ENCODE data around the gene NTRK1. TPM values are rescaled to one million over a fixed set of nuclear protein-coding genes. Genes with fewer than 3 reads are reported as not detected.

NTRK1 gene
- total RNA-seq, 4 donors from 2014 or later, result 0.20 to 2.6 (median 0.64) TPM; not detected in 1

DNA sequence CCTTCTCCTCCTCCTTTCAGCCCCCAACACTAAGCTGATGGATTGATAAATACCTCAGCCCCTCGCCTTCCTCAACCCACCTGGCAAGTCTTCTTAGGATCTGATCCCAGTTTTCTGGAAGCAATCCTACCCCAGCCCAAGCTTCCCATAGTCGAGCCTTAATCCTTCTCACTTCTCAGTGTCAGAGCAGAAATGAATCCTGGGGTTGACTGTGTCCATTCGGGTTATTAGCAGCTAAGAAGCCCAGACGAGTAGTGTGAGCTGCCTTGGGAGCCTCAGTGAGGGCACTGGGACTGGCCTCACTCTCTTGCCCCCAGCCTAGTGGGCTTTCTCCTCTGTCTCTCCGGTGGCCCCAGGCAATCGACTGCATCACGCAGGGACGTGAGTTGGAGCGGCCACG lies 20.4 kb downstream of the NTRK1 start:
- in situ Hi-C loops (cut with MboI; ENCODE audit: low pct_ligation_motif_present in 1 of 4, low pct_unique_long_range_greater_than_20kb in 1 of 4, low sequenced_read_pairs in 3 of 4) (no loop called here), intact Hi-C loops (cut with DNase I; ENCODE audit: low total_unique reads) (no loop called here)
- Histone ChIP-seq H3K27ac (no peak overlapping the region), H3K9me3 (no peaks in the 10 kb centered on the region), H3K27me3 (peaks cover 48% of the 10 kb centered on the region), H3K4me3 (no peak overlapping the region), H3K36me3 (no peaks in the 10 kb centered on the region), H3K4me1 (no peaks in the 10 kb centered on the region)
- 67% methylated on average over 10 of the region's 10 CpGs; no CpG with 5 or more reads in 1 of the 2 donors for WGBS, 2 donors (ENCODE audit: low coverage in 1 of 2)
- no peak for DNase-seq
- TF ChIP-seq POLR2AphosphoS5 (IDR thresholded peaks at IDR 0.05) (no peak), EP300 (IDR thresholded peaks at IDR 0.05; ENCODE audit: low read depth) (no peak), POLR2A (IDR thresholded peaks at IDR 0.05) (no peak)
- TF ChIP-seq, protein P1, sequence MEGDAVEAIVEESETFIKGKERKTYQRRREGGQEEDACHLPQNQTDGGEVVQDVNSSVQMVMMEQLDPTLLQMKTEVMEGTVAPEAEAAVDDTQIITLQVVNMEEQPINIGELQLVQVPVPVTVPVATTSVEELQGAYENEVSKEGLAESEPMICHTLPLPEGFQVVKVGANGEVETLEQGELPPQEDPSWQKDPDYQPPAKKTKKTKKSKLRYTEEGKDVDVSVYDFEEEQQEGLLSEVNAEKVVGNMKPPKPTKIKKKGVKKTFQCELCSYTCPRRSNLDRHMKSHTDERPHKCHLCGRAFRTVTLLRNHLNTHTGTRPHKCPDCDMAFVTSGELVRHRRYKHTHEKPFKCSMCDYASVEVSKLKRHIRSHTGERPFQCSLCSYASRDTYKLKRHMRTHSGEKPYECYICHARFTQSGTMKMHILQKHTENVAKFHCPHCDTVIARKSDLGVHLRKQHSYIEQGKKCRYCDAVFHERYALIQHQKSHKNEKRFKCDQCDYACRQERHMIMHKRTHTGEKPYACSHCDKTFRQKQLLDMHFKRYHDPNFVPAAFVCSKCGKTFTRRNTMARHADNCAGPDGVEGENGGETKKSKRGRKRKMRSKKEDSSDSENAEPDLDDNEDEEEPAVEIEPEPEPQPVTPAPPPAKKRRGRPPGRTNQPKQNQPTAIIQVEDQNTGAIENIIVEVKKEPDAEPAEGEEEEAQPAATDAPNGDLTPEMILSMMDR (IDR thresholded peaks at IDR 0.05), result no peak

DNA sequence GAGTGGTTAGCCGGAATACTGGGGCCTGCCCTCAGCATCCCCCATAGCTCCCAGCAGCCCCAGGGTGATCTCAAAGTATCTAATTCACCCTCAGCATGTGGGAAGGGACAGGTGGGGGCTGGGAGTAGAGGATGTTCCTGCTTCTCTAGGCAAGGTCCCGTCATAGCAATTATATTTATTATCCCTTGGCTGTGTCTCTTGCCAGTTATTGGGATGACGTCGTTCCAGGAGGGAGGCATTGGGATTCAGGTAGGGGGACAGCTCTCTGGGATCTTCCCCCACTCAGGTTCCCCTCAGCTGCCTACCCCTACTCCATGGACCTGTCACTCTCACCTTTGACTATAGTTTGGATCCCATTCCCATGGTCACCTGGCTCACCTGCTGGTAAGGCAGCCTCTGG lies 21.0 kb downstream of the NTRK1 start:
- in situ Hi-C loops (cut with MboI; ENCODE audit: low pct_ligation_motif_present in 1 of 4, low pct_unique_long_range_greater_than_20kb in 1 of 4, low sequenced_read_pairs in 3 of 4) (no loop called here), intact Hi-C loops (cut with DNase I; ENCODE audit: low total_unique reads) (no loop called here)
- Histone ChIP-seq H3K4me1 (no peaks in the 10 kb centered on the region), H3K36me3 (no peaks in the 10 kb centered on the region), H3K9me3 (no peaks in the 10 kb centered on the region), H3K27ac (no peak overlapping the region), H3K27me3 (peaks cover 48% of the 10 kb centered on the region), H3K4me3 (no peak overlapping the region)
- 49% methylated on average over 4 of the region's 4 CpGs; no CpG with 5 or more reads in 1 of the 2 donors for WGBS, 2 donors (ENCODE audit: low coverage in 1 of 2)
- TF ChIP-seq POLR2A (IDR thresholded peaks at IDR 0.05) (no peak), POLR2AphosphoS5 (IDR thresholded peaks at IDR 0.05) (no peak), EP300 (IDR thresholded peaks at IDR 0.05; ENCODE audit: low read depth) (no peak)
- TF ChIP-seq, protein P1 (IDR thresholded peaks at IDR 0.05), result no peak
- no peak for DNase-seq

DNA sequence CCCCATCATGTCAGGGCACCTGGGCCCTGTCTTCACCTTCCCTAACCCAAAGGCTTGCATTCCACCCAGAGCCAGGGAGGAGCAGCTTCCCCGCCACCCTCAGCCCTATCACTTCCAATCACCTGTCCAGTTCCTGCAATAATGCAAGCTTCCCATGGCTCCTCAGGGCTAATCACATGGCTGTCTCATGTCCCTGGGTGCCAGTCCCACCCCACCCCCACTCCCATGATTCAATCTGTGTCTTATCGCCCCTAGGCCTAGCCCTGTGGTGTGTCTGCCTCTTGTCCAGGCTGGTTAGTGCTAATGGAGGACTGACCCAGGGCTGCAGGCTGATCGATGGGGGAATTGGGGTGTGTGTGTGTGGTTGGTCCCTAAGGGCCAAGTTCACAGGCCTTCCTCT lies 21.9 kb downstream of the NTRK1 start:
- H3K4me3 ChIP-seq, result no peak overlapping the region
- H3K27me3 ChIP-seq, result peaks cover 48% of the 10 kb centered on the region
- intact Hi-C loops (cut with DNase I; ENCODE audit: low total_unique reads) (no loop called here), in situ Hi-C loops (cut with MboI; ENCODE audit: low pct_ligation_motif_present in 1 of 4, low pct_unique_long_range_greater_than_20kb in 1 of 4, low sequenced_read_pairs in 3 of 4) (no loop called here)
- no peak overlapping the region for H3K27ac ChIP-seq
- WGBS, 2 donors (ENCODE audit: low coverage in 1 of 2), result 77% methylated on average over 3 of the region's 3 CpGs; no CpG with 5 or more reads in 1 of the 2 donors
- DNase-seq, result no peak
- H3K4me1 ChIP-seq, result no peaks in the 10 kb centered on the region
- H3K36me3 ChIP-seq, result no peaks in the 10 kb centered on the region
- no peak for TF ChIP-seq EP300 (IDR thresholded peaks at IDR 0.05; ENCODE audit: low read depth)
- TF ChIP-seq POLR2A (IDR thresholded peaks at IDR 0.05), result no peak
- TF ChIP-seq, protein P1 (IDR thresholded peaks at IDR 0.05), result no peak
- TF ChIP-seq POLR2AphosphoS5 (IDR thresholded peaks at IDR 0.05), result no peak
- H3K9me3 ChIP-seq, result no peaks in the 10 kb centered on the region

DNA sequence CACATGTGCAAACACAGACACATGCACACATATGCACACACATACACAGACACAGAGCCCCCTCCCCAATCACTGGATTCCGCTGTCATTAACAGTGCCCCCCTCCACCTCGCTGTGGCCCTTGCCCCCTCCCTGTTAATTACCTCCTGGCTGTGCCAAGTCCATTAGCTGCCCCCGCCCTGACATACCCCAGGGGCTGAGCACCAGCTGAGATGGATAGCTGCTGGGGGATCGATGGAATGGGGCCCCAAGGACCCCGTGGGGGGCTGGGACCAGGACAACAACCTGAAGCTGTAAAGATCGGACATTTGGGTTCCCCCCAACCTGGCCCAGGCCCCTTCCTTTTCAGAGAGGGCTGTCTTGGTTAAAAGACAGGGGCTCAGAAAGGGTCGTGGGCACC lies 23.3 kb downstream of the NTRK1 start:
- in situ Hi-C loops (cut with MboI; ENCODE audit: low pct_ligation_motif_present in 1 of 4, low pct_unique_long_range_greater_than_20kb in 1 of 4, low sequenced_read_pairs in 3 of 4), result no loop called here
- no peak overlapping the region for H3K27ac ChIP-seq
- H3K9me3 ChIP-seq, result no peaks in the 10 kb centered on the region
- no peaks in the 10 kb centered on the region for H3K36me3 ChIP-seq
- TF ChIP-seq POLR2AphosphoS5 (IDR thresholded peaks at IDR 0.05), result no peak
- TF ChIP-seq, protein P1 (IDR thresholded peaks at IDR 0.05), result no peak
- TF ChIP-seq EP300 (IDR thresholded peaks at IDR 0.05; ENCODE audit: low read depth), result no peak
- no peak for TF ChIP-seq POLR2A (IDR thresholded peaks at IDR 0.05)
- no peak overlapping the region for H3K4me3 ChIP-seq
- H3K27me3 ChIP-seq, result peaks cover 50% of the 10 kb centered on the region
- no peak for DNase-seq
- WGBS, 2 donors (ENCODE audit: low coverage in 1 of 2), result 61% methylated on average over 7 of the region's 7 CpGs; no CpG with 5 or more reads in 1 of the 2 donors
- no peaks in the 10 kb centered on the region for H3K4me1 ChIP-seq
- intact Hi-C loops (cut with DNase I; ENCODE audit: low total_unique reads), result no loop called here

Data from transverse colon (tissue), 4 donors.